ENCODE results near the gene RBFOX2. TPM values are rescaled to one million over a fixed set of nuclear protein-coding genes. Genes with fewer than 3 reads are reported as not detected.

The RBFOX2 gene
- total and polyA plus RNA-seq, 10 of the 15 experiments (the other 5 are each of a cell fraction or from before 2014, with no cell fraction given) = 0.01 to 2.7 (median 0.17) TPM; not detected in 4

DNA sequence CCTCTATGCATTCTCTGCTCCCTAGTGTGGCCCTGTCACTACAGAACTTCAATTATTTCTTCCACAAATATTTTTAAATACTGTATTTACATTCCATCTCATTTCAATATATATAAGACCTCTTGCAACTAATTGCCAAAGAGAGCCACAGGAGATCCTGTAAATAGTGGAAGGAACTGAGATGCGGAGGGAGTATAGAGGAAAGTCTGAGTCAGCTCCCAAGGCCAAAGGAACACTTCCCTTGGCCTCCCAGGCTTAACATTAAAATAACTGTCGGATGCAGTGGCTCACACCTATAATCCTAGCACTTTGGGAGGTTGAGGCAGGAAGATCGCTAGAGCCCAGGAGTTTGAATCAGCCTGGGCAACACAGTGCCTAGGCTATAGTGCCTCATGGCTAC lies 31.2 kb downstream of the RBFOX2 start:
- in situ Hi-C loops (cut with MboI) = no loop called here
- Histone ChIP-seq H3K27me3 (replicated peaks in 1 of 2; ENCODE audit: control insufficient read depth in 2 of 2, insufficient read depth in 2 of 2, low read length in 1 of 2) (no peaks in the 10 kb centered on the region; a peak in 2 of 4 replicates), H2AFZ (ENCODE audit: control insufficient read depth, low read depth, low read length) (no peak overlapping the region), H3K9ac (ENCODE audit: control insufficient read depth, insufficient read depth, low read length) (no peak overlapping the region), H3K79me2 (ENCODE audit: control insufficient read depth, insufficient read depth, low read length) (no peaks in the 10 kb centered on the region), H3K4me3 (no peak overlapping the region), H3K4me2 (ENCODE audit: control insufficient read depth, insufficient read depth) (no peak overlapping the region), H3K36me3 (ENCODE audit: control insufficient read depth in 2 of 2, insufficient read depth in 2 of 2, low read length in 1 of 2) (no peaks in the 10 kb centered on the region), H4K20me1 (ENCODE audit: control insufficient read depth, insufficient read depth) (no peaks in the 10 kb centered on the region), H3K4me1 (ENCODE audit: control insufficient read depth, insufficient read depth, low read length) (no peaks in the 10 kb centered on the region), H3K9me3 (replicated peaks; ENCODE audit: control insufficient read depth, insufficient read depth, low read length) (no peaks in the 10 kb centered on the region; the same call in 2 of the 3 replicates), H3K27ac (ENCODE audit: control insufficient read depth, insufficient read depth) (no peak overlapping the region)
- no peak for ATAC-seq
- POLR2A ChIA-PET = no interaction called here
- RAD21 ChIA-PET (ENCODE audit: unreplicated experiment) = no interaction called here
- intact Hi-C loops (cut with micrococcal nuclease; ENCODE audit: unreplicated experiment) = no loop called here
- DNase-seq (ENCODE audit: low read depth, low spot score) = no peak
- CTCF ChIA-PET = interaction anchor here (1.0 kb wide), 1 partner anchor 68 kb away, joined by 3 read pairs; no protein-coding TSS in a partner anchor
- no peak for TF ChIP-seq NBN (IDR thresholded peaks at IDR 0.05)
- no peak for TF ChIP-seq JUNB (IDR thresholded peaks at IDR 0.05)
- TF ChIP-seq, protein P1, sequence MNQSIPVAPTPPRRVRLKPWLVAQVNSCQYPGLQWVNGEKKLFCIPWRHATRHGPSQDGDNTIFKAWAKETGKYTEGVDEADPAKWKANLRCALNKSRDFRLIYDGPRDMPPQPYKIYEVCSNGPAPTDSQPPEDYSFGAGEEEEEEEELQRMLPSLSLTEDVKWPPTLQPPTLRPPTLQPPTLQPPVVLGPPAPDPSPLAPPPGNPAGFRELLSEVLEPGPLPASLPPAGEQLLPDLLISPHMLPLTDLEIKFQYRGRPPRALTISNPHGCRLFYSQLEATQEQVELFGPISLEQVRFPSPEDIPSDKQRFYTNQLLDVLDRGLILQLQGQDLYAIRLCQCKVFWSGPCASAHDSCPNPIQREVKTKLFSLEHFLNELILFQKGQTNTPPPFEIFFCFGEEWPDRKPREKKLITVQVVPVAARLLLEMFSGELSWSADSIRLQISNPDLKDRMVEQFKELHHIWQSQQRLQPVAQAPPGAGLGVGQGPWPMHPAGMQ (IDR thresholded peaks at IDR 0.05; ENCODE audit: borderline replicate concordance) = no peak
- no peak for TF ChIP-seq NR2F1 (conservative IDR thresholded peaks at IDR 0.05)
- no peak for TF ChIP-seq RELA (IDR thresholded peaks at IDR 0.05; ENCODE audit: borderline replicate concordance, partially characterized antibody)
- no peak for TF ChIP-seq RB1 (IDR thresholded peaks at IDR 0.05; ENCODE audit: borderline replicate concordance)
- no peak for TF ChIP-seq ZNF384 (IDR thresholded peaks at IDR 0.05; ENCODE audit: borderline replicate concordance, low read depth, low read length)
- no peak for FAIRE-seq
- SMC1A ChIA-PET (ENCODE audit: uncharacterized antibody, unreplicated experiment) = no interaction called here
- WGBS (ENCODE audit: insufficient coverage, insufficient replicate concordance, low lambda C conversion rate, missing lambda C conversion rate) = 38% methylated on average over 3 of the region's 3 CpGs
- no TSS peak for BruUV-seq (replicated peaks)

DNA sequence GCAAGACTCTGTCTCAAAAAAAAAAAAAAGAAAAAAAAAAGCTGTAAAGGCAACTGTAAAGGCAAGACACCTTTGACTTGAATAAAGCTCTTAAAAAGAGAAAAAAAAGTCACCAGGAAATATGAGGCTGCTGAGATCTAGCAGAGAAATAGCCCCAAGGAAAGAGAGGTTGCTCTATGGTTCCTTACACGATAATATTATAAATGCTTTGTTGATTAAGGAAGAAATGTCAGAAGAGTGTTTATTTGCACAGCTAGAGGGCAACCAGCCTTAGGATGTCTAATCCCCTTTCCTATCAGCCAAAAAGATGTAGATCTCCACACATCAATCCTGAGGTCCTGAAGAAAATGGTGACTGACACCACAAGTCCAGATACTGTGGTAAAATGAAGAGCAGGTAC lies 32.0 kb downstream of the RBFOX2 start:
- no peak for ATAC-seq
- POLR2A ChIA-PET = interaction anchor here (1.2 kb wide), 1 partner anchor 8 kb away, joined by 3 read pairs; no protein-coding TSS in a partner anchor
- TF ChIP-seq CBX5 (IDR thresholded peaks at IDR 0.05; ENCODE audit: low read depth) (no peak), SP1 (IDR thresholded peaks at IDR 0.05; ENCODE audit: low read depth, low read length) (no peak), TARDBP (IDR thresholded peaks at IDR 0.05; ENCODE audit: borderline replicate concordance) (no peak), IKZF1 (conservative IDR thresholded peaks at IDR 0.05) (no peak), BCL11A (IDR thresholded peaks at IDR 0.05; ENCODE audit: low read depth, low read length) (no peak), CBX3 (IDR thresholded peaks at IDR 0.05; ENCODE audit: borderline replicate concordance, low read depth) (no peak)
- TF ChIP-seq, protein P2, sequence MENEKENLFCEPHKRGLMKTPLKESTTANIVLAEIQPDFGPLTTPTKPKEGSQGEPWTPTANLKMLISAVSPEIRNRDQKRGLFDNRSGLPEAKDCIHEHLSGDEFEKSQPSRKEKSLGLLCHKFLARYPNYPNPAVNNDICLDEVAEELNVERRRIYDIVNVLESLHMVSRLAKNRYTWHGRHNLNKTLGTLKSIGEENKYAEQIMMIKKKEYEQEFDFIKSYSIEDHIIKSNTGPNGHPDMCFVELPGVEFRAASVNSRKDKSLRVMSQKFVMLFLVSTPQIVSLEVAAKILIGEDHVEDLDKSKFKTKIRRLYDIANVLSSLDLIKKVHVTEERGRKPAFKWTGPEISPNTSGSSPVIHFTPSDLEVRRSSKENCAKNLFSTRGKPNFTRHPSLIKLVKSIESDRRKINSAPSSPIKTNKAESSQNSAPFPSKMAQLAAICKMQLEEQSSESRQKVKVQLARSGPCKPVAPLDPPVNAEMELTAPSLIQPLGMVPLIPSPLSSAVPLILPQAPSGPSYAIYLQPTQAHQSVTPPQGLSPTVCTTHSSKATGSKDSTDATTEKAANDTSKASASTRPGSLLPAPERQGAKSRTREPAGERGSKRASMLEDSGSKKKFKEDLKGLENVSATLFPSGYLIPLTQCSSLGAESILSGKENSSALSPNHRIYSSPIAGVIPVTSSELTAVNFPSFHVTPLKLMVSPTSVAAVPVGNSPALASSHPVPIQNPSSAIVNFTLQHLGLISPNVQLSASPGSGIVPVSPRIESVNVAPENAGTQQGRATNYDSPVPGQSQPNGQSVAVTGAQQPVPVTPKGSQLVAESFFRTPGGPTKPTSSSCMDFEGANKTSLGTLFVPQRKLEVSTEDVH (IDR thresholded peaks at IDR 0.05; ENCODE audit: low read depth, partially characterized antibody) = no peak
- TF ChIP-seq, protein P3, sequence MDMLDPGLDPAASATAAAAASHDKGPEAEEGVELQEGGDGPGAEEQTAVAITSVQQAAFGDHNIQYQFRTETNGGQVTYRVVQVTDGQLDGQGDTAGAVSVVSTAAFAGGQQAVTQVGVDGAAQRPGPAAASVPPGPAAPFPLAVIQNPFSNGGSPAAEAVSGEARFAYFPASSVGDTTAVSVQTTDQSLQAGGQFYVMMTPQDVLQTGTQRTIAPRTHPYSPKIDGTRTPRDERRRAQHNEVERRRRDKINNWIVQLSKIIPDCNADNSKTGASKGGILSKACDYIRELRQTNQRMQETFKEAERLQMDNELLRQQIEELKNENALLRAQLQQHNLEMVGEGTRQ (IDR thresholded peaks at IDR 0.05; ENCODE audit: borderline replicate concordance, low read depth, low read length) = no peak

More for the DNA sequence above, 32.0 kb downstream of the RBFOX2 start:
- Histone ChIP-seq H3K79me2 (ENCODE audit: control insufficient read depth, insufficient read depth, low read length) (no peaks in the 10 kb centered on the region), H4K20me1 (ENCODE audit: control insufficient read depth, insufficient read depth) (no peaks in the 10 kb centered on the region), H3K27me3 (replicated peaks in 1 of 2; ENCODE audit: control insufficient read depth in 2 of 2, insufficient read depth in 2 of 2, low read length in 1 of 2) (no peaks in the 10 kb centered on the region; a peak in 2 of 4 replicates), H3K4me2 (ENCODE audit: control insufficient read depth, insufficient read depth) (no peak overlapping the region), H3K4me3 (no peak overlapping the region), H3K4me1 (ENCODE audit: control insufficient read depth, insufficient read depth, low read length) (no peaks in the 10 kb centered on the region), H3K9me3 (replicated peaks; ENCODE audit: control insufficient read depth, insufficient read depth, low read length) (no peaks in the 10 kb centered on the region; the same call in 2 of the 3 replicates), H2AFZ (ENCODE audit: control insufficient read depth, low read depth, low read length) (no peak overlapping the region), H3K9ac (ENCODE audit: control insufficient read depth, insufficient read depth, low read length) (no peak overlapping the region), H3K36me3 (ENCODE audit: control insufficient read depth in 2 of 2, insufficient read depth in 2 of 2, low read length in 1 of 2) (no peaks in the 10 kb centered on the region), H3K27ac (ENCODE audit: control insufficient read depth, insufficient read depth) (no peak overlapping the region)
- ChIA-PET RAD21 (ENCODE audit: unreplicated experiment) (no interaction called here), CTCF (interaction anchor here (1.0 kb wide), 1 partner anchor 69 kb away, joined by 3 read pairs; no protein-coding TSS in a partner anchor), SMC1A (ENCODE audit: uncharacterized antibody, unreplicated experiment) (interaction anchor here (1.5 kb wide), 1 partner anchor 8 kb away, joined by 6 read pairs; no protein-coding TSS in a partner anchor)
- DNase-seq (ENCODE audit: low read depth, low spot score) = no peak
- in situ Hi-C loops (cut with MboI) = no loop called here
- intact Hi-C loops (cut with micrococcal nuclease; ENCODE audit: unreplicated experiment) = no loop called here
- no peak for FAIRE-seq
- no TSS peak for BruUV-seq (replicated peaks)
- WGBS (ENCODE audit: insufficient coverage, insufficient replicate concordance, low lambda C conversion rate, missing lambda C conversion rate) = 0% methylated on average over 1 of the region's 1 CpG

Measured in GM12878 (cell line).